RPMI7951 (cell line): ENCODE results near the gene PRR23C. TPM values are rescaled to one million over a fixed set of nuclear protein-coding genes. Genes with fewer than 3 reads are reported as not detected.
"Not testable (repeated sequence)": the region's sequence is repeated elsewhere in the genome, so short reads cannot be mapped to it uniquely, and the experiment has no call there.

Source experiments
- DNase-seq: peaks from one replicate; pipeline ENCODE4 v3.0.0-alpha.2; 2012; ENCODE audit warnings: low read depth
- total RNA-seq: library from RNA; depleted of rRNA; stranded (reverse); fragments of >200 nt; shearing (Covaris generic); gene quantifications from 2 replicates; pipeline ENCODE4 v1.2.3, GENCODE V29; 2014; rRNA removed

Gene PRR23C
- total RNA-seq = not detected in 2 replicates

GRCh38 chr3:139044366-139045210 lies at the start of gene PRR23C:
Gene PRR23C, minus strand, starts transcription at chr3:139044892. Its CDS starts 272 bp downstream, at chr3:139044620.
- DNase-seq = no peak

- DNase-seq = no peak
Observed at GRCh38 chr3:139093840-139094239, 49.1 kb upstream of the PRR23C start.

GRCh38 chr3:139088462-139089324 lies 44.0 kb upstream of the PRR23C start:
- no peak for DNase-seq

- DNase-seq = no peak
Observed at GRCh38 chr3:139087621-139088020, 42.9 kb upstream of the PRR23C start.

- no peak for DNase-seq
Observed at GRCh38 chr3:139084176-139084575, 39.5 kb upstream of the PRR23C start.

- DNase-seq = no peak
Observed at GRCh38 chr3:139074565-139075115, 29.9 kb upstream of the PRR23C start.

- DNase-seq = no peak
Observed at GRCh38 chr3:139062918-139063317, 18.2 kb upstream of the PRR23C start.

- no peak for DNase-seq
Observed at GRCh38 chr3:139052802-139053600, 8.3 kb upstream of the PRR23C start.

GRCh38 chr3:139043554-139044365 lies 932 bp downstream of the PRR23C start:
- DNase-seq = no peak

- DNase-seq = no peak
Observed at GRCh38 chr3:139037478-139037877, 7.2 kb downstream of the PRR23C start.

GRCh38 chr3:139032326-139033002 lies 12.2 kb downstream of the PRR23C start:
- DNase-seq = no peak

GRCh38 chr3:139030576-139030975 lies 14.1 kb downstream of the PRR23C start:
- DNase-seq = not testable (repeated sequence)

GRCh38 chr3:139024968-139025367 lies 19.7 kb downstream of the PRR23C start:
- DNase-seq = no peak

- no peak for DNase-seq
Observed at GRCh38 chr3:139020868-139021234, 23.8 kb downstream of the PRR23C start, which contains the start of gene PRR23B. Gene PRR23B, minus strand, starts transcription at chr3:139020926. Its CDS starts 265 bp downstream, at chr3:139020661.

- no peak for DNase-seq
Observed at GRCh38 chr3:139020036-139020867, 24.4 kb downstream of the PRR23C start.

- DNase-seq = peak; percentile 33
Observed at GRCh38 chr3:139016430-139017048, 28.2 kb downstream of the PRR23C start.

GRCh38 chr3:139006051-139006716 lies 38.5 kb downstream of the PRR23C start, which contains the start of gene PRR23A:
Gene PRR23A, minus strand, starts transcription at chr3:139006268. Its CDS starts 0 bp downstream, at chr3:139006268.
- no peak for DNase-seq
